Activated naive CD4-positive, alpha-beta T cell treated with Interleukin-2 at 50 U/mL for 16 hours (primary cell): ENCODE data around the gene CAMK2A.

Experiments used
- DNase-seq: peaks from one replicate; pipeline ENCODE4 v3.0.0-alpha.2; 2020

Gene CAMK2A

GRCh38 chr5:150315245-150315644 lies 25.7 kb upstream of the CAMK2A start:
- DNase-seq = no peak

GRCh38 chr5:150313921-150314716 lies 24.5 kb upstream of the CAMK2A start:
- DNase-seq = no peak

GRCh38 chr5:150313501-150313900 lies 23.9 kb upstream of the CAMK2A start:
- DNase-seq = no peak

GRCh38 chr5:150312518-150312917 lies 22.9 kb upstream of the CAMK2A start:
- no peak for DNase-seq

- no peak for DNase-seq
Measured at GRCh38 chr5:150311015-150311692, 21.6 kb upstream of the CAMK2A start.

GRCh38 chr5:150310246-150310645 lies 20.7 kb upstream of the CAMK2A start:
- no peak for DNase-seq

GRCh38 chr5:150309886-150310239 lies 20.3 kb upstream of the CAMK2A start:
- no peak for DNase-seq

- DNase-seq = no peak
Measured at GRCh38 chr5:150309101-150309885, 19.7 kb upstream of the CAMK2A start.

- no peak for DNase-seq
Measured at GRCh38 chr5:150307617-150308426, 18.2 kb upstream of the CAMK2A start.

GRCh38 chr5:150306775-150307174 lies 17.2 kb upstream of the CAMK2A start:
- DNase-seq = no peak

- no peak for DNase-seq
Measured at GRCh38 chr5:150305557-150305956, 16.0 kb upstream of the CAMK2A start.

- no peak for DNase-seq
Measured at GRCh38 chr5:150305095-150305494, 15.5 kb upstream of the CAMK2A start.

- DNase-seq = no peak
Measured at GRCh38 chr5:150304481-150305081, 15.0 kb upstream of the CAMK2A start.

GRCh38 chr5:150303660-150304386 lies 14.2 kb upstream of the CAMK2A start:
- DNase-seq = no peak

- DNase-seq = no peak
Measured at GRCh38 chr5:150303070-150303615, 13.6 kb upstream of the CAMK2A start.

GRCh38 chr5:150302301-150303069 lies 12.9 kb upstream of the CAMK2A start, which contains the start of gene ARSI:
Gene ARSI (minus strand): TSS chr5:150302905. CDS start chr5:150302373, 532 bp downstream.
- DNase-seq = no peak

GRCh38 chr5:150301901-150302300 lies 12.3 kb upstream of the CAMK2A start:
- no peak for DNase-seq

- DNase-seq = no peak
Measured at GRCh38 chr5:150301170-150301505, 11.6 kb upstream of the CAMK2A start.

- no peak for DNase-seq
Measured at GRCh38 chr5:150300496-150301169, 11.1 kb upstream of the CAMK2A start.
